Esophagus squamous epithelium (tissue), 4 donors: ENCODE measurements around the gene CAPN15.

Experiments used
- POLR2A ChIP-seq, 4 donors: fragments of 450-650 bp; IDR thresholded peaks; one replicate each; pipeline ENCODE4 v1.6.1; 2017; ENCODE audit warnings: antibody characterized with exemption in 4 of 4, mild to moderate bottlenecking in 4 of 4, moderate library complexity in 3 of 4
- TF ChIP-seq, protein P1 (sequence below), 6 experiments: fragments of 450-650 bp in 4 of 6; fragments of 200-600 bp in 2 of 6; sonication (generic) in 2 of 6; IDR thresholded peaks; one replicate each; pipeline ENCODE4 v1.5.1; 2016 to 2019; ENCODE audit warnings: antibody characterized with exemption in 6 of 6, mild to moderate bottlenecking in 4 of 6, moderate library complexity in 4 of 6

DNA sequence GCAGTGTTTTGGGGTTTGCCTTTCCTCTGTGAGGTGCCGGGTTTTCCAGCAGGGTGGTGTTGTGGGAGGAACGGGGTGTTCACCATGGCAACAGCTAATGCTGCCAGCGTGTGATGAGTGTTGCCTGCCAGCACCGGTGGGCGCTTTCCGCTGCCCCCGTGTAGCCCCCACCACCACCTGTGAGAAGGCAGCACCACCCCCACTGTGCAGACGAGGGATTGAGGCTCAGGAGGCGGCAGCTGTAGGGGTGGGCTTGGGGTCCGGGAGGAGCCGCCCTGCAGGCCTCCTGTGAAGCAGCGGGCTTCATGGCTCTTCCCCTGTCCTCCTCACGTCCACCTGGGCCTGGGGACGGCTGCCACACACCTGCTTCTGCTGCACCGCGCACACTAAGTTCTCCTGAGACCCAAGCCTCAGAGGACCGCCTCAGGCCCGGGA, 67.6 kb downstream of the CAPN15 start:
- TF ChIP-seq, protein P1, sequence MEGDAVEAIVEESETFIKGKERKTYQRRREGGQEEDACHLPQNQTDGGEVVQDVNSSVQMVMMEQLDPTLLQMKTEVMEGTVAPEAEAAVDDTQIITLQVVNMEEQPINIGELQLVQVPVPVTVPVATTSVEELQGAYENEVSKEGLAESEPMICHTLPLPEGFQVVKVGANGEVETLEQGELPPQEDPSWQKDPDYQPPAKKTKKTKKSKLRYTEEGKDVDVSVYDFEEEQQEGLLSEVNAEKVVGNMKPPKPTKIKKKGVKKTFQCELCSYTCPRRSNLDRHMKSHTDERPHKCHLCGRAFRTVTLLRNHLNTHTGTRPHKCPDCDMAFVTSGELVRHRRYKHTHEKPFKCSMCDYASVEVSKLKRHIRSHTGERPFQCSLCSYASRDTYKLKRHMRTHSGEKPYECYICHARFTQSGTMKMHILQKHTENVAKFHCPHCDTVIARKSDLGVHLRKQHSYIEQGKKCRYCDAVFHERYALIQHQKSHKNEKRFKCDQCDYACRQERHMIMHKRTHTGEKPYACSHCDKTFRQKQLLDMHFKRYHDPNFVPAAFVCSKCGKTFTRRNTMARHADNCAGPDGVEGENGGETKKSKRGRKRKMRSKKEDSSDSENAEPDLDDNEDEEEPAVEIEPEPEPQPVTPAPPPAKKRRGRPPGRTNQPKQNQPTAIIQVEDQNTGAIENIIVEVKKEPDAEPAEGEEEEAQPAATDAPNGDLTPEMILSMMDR (IDR thresholded peaks at IDR 0.05) = no peak
- TF ChIP-seq POLR2A (IDR thresholded peaks at IDR 0.05) = no peak
